OCI-LY1 (cell line): ENCODE results near the gene DENND11.

Source experiments
- CTCF ChIP-seq: fragments of 200-600 bp; sonication (generic), shearing (Covaris generic); IDR thresholded peaks from 2 replicates; pipeline ENCODE4 v1.5.1; 2017; ENCODE audit warnings: mild to moderate bottlenecking, antibody characterized with exemption, low read length, moderate library complexity, mixed read lengths
- EZH2 ChIP-seq: fragments of 200-600 bp; sonication (generic), shearing (Covaris generic); IDR thresholded peaks from 2 replicates; pipeline ENCODE4 v1.8.0; 2017; ENCODE audit warnings: borderline replicate concordance, mixed run types, mild to moderate bottlenecking, antibody characterized with exemption, low read length, moderate library complexity, mixed read lengths

GRCh38 chr7:141737118-141737835 lies 35.3 kb upstream of the DENND11 start:
- TF ChIP-seq EZH2 (no peak), CTCF (no peak; the same call in 1 of the 2 replicates)
